ENCODE results near the gene CCDC12.
"Not testable (repeated sequence)": the region's sequence is repeated elsewhere in the genome, so short reads cannot be mapped to it uniquely, and the experiment has no call there.

The CCDC12 gene

DNA sequence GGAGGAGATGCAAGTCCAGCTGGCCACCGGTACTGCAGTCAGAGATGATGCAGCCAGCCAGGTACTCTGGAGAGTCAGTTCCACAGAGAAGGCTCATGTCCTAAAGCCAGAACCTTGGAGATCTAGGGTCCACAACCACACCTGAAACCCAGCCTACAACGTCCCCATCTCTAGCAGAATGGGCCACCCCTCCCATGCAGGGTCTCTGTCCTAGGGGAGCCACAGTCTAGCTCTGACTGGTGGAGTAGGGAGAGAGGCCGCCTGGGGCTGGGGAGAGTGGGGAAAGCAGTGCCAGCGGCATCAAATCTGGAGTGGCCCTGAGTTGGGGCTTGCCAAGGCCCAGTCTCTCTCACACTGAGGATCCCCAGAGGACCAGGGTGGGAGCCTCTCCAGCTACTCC, 55.5 kb downstream of the CCDC12 start:
- DNase-seq, result no peak

GRCh38 chr3:46918634-46919033, 57.9 kb downstream of the CCDC12 start:
- DNase-seq, result no peak

GRCh38 chr3:46918202-46918601, 58.3 kb downstream of the CCDC12 start:
- no peak for DNase-seq

GRCh38 chr3:46917257-46917656, 59.3 kb downstream of the CCDC12 start:
- DNase-seq, result no peak

DNA sequence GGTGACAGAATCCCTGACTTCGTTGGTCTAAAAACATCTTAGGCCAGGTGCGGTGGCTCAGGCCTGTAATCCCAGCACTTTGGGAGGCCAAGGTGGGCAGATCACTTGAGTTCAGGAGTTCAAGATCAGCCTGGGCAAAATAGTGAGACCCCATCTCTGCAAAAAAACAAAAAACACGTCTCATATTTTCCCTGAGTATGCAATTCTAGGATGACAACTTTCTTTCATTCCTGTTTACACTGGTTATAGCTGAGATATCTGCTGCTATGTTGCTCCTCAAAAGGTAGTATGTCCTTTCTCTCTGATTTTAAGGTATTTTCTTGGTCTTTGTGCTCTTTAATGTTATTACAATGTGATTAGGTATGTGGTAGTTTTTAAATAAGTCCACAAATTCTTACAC, 59.7 kb downstream of the CCDC12 start:
- DNase-seq, result no peak

DNA sequence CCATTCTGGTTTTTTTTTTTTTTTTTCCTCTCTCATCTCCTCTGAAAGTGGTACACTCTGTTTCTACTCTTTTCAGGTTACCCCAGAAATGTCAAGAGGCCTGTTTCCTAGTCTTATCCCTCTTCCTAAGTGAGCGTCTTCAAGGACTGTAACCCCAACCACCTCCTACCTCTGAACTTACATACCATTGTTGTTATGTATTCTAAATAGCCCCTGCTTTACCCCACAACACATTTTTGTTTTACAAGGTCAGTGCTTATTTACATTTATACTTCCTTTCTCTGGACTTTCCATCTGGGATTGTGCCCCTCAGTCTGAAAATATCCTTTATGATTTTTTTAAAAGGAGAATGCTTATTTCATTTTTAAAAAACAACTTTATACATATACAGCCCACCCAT, 60.3 kb downstream of the CCDC12 start:
- DNase-seq, result no peak

- no peak for DNase-seq
Observed at GRCh38 chr3:46915297-46915822, 61.2 kb downstream of the CCDC12 start.

- DNase-seq, result no peak
Observed at GRCh38 chr3:46914849-46915248, 61.7 kb downstream of the CCDC12 start.

- peak; percentile 86 to 92 for DNase-seq
Observed at GRCh38 chr3:46913644-46914043, 62.9 kb downstream of the CCDC12 start.

- DNase-seq, result no peak
Observed at GRCh38 chr3:46912986-46913385, 63.6 kb downstream of the CCDC12 start.

DNA sequence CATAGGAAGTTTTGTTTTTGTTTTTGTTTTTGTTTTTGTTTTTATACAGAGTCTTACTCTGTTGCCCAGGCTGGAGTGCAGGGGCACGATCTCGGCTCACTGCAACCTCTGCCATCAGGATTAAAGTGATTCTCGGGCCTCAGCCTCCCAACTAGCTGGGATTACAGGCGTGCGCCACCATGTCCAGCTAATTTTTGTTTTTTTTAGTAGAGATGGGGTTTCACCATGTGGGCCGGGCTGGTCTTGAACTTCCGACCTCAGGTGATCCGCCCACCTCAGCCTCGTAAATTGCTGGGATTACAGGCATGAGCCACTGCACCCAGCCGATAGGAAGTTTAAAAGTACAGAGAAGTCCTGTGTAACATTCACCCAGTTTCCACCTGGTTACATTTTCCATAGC, 65.6 kb downstream of the CCDC12 start:
- DNase-seq, result not testable (repeated sequence)

DNA sequence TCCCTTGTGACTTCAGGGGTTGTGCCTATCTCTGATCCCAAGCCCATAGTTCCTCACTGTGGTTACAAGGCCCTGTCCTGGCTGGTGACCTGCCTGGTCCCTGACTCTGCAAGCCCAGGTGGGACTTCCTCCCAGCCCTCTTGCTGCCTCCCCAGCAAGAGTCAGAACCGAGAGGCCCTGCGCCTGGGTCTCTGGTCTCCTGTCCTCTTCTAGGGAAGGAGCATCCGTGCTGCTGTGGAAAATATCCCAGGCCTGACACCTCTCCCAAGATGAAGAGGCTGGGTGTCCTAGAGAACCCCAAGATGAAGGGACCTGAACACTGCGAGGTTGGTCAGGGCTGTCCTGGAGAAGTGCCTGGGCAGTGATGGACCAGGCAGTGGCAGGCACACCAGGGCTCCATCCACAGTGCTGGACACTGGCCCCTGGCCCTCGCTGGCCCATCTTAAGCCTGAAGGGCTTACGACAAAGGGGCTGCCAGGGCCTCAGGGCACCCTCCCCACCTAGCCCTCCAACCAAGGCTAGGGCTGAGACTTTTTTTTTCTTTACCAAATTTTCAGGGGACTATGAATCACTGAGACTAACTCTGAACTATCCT, 66.3 kb downstream of the CCDC12 start:
- no peak for DNase-seq

DNA sequence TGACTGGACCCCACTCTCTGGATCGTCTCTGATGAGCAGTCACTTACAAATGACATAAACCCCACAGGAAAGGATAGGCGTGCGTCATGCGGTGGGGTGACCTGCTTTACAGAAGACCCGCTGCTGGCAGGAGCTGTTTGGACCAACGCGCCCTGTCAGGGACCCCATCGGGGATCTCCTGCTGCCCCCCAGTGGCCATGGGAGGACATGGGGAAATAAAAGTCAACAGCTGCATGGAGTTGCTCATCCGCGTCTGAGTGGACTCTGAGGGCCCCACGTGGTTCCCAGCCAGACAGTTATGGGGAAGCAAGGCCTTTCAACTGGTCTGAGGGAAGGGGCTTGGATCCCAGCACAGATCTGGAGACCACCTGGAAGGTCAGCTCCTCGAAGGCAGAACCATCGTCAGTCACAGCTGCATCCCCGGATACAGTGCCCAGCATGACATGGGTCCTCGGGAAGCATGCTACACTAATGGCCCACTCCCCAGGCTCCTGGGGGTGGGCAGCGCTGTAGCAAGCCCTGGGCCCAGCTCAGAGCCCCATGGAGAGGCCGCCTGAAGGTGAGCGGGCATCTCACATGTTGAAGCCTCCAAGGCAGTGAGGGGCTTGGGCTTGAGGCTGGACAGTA, 66.9 kb downstream of the CCDC12 start:
- peak; percentile 75 to 84 for DNase-seq

GRCh38 chr3:46908986-46909534, 67.5 kb downstream of the CCDC12 start:
- DNase-seq, result no peak

GRCh38 chr3:46908294-46908985, 68.1 kb downstream of the CCDC12 start:
- peak in 1 of 2 experiments; percentile 5 for DNase-seq

DNA sequence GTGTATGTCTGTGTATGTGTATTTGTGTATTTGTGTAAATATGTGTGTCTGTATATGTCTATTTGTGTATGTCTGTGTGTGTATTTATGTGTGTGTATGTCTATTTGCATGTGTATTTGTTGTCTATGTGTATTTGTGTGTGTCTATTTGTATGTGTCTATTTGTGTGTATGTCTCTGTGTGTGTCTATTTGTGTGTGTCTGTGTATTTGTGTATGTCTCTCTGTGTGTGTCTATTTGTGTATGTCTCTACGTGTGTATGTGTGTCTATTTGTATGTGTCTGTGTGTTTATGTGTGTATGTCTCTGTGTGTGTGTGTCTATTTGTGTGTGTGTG, 68.6 kb downstream of the CCDC12 start:
- DNase-seq, result no peak

DNA sequence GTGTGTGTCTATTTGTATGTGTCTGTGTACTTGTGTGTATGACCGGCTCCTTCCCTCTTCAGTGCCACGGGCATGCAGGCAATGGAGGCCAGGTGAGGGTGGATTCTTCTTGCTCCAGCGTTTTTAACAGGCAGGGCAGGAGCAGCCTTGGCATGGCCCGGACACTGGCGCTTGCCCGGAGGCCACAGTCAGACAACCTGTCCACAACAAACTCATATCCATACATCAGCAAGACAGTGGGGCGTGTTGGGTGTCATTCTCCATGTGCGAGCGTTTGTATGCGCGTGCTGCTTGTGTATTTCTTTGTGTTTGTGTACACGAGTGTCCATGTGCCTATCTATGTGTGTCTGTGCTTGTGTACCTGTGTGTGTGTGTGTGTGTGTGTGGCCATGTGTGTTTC, 69.3 kb downstream of the CCDC12 start:
- DNase-seq, result no peak

- DNase-seq, result no peak
Observed at GRCh38 chr3:46906471-46907058, 70.0 kb downstream of the CCDC12 start.

- DNase-seq, result no peak
Observed at GRCh38 chr3:46905661-46906451, 70.7 kb downstream of the CCDC12 start.

DNA sequence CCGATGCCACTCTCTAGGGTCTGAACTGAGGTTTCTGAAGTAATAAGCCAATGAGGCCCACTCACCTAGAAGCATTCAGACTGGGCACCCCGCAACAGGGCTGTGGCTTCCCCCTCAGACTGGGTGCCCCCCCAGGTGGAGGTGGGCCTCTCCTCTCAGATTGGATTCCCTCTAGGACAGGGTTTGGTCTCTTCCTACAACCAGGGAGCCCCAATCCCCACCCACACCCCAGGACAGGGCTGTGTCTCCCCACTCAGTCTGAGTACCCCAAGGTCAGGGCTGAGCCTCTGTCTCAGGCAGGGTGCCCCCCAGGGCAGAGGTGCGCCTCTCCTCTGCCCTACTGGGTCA, 71.4 kb downstream of the CCDC12 start:
- DNase-seq, result no peak

- DNase-seq, result no peak
Observed at GRCh38 chr3:46904303-46905212, 72.0 kb downstream of the CCDC12 start.

All from SHP77 (cell line).